Activated CD4-positive, alpha-beta memory T cell treated with anti-CD3 and anti-CD28 coated beads, Interleukin-2, amount 10 ng/mL, durations not matched to agents 7 days and 5 days (primary cell): ENCODE results near the gene RECQL. TPM values are rescaled to one million over a fixed set of nuclear protein-coding genes. Genes with fewer than 3 reads are reported as not detected.
A peak's percentile ranks its signal among the peaks of the same experiment; 100 is the strongest.

Experiments used
- CTCF ChIA-PET: fragments of 350-600 bp; sonication (Branson Sonifier 250); formaldehyde crosslinking; loops from one replicate; lab custom pipeline; 2021; ENCODE audit warnings: antibody characterized with exemption, inconsistent platforms; lab: Charles Lee
- POLR2A ChIA-PET: fragments of 350-600 bp; sonication (Branson Sonifier 250); formaldehyde crosslinking; loops from one replicate; lab custom pipeline; 2021; ENCODE audit warnings: antibody characterized with exemption; lab: Charles Lee
- DNase-seq: peaks from one replicate; pipeline ENCODE4 v3.0.0-alpha.2; 2020
- H3K27ac Mint-ChIP-seq: one replicate; pipeline ENCODE4 v1.8.0; 2021; ENCODE audit warnings: mild to moderate bottlenecking, mixed read lengths
- H3K27me3 Mint-ChIP-seq: one replicate; pipeline ENCODE4 v1.8.0; 2021; ENCODE audit warnings: mixed read lengths
- H3K36me3 Mint-ChIP-seq: one replicate; pipeline ENCODE4 v1.8.0; 2021; ENCODE audit warnings: low read depth, mixed read lengths
- H3K4me1 Mint-ChIP-seq: one replicate; pipeline ENCODE4 v1.8.0; 2021; ENCODE audit warnings: mixed read lengths
- H3K4me3 Mint-ChIP-seq: one replicate; pipeline ENCODE4 v1.8.0; 2021; ENCODE audit warnings: mild to moderate bottlenecking, mixed read lengths
- H3K9me3 Mint-ChIP-seq: one replicate; pipeline ENCODE4 v1.8.0; 2021; ENCODE audit warnings: mixed read lengths
- total RNA-seq, 2 experiments: library from RNA; stranded (reverse); gene quantifications; one replicate each; pipeline ENCODE4 v1.2.3, GENCODE V29; 2021

The RECQL gene
- total RNA-seq = 100 to 1,000 TPM in 1 of 2 experiments, 10 to 100 TPM in 1; 87.6 to 100 TPM

- Mint-ChIP-seq H3K4me1 (peaks cover 56% of the 10 kb centered on the region), H3K36me3 (peaks cover 36% of the 10 kb centered on the region), H3K4me3 (no peak within 1 kb of the TSS), H3K27me3 (no peaks in the 10 kb centered on the region), H3K27ac (no peak within 1 kb of the TSS), H3K9me3 (no peaks in the 10 kb centered on the region)
- CTCF ChIA-PET = interaction anchor here (0.6 to 2.4 kb wide), 7 partner anchors 10 to 179 kb away, joined by 3 to 11 read pairs (median 7); partner anchors contain the start of gene LDHB
- peak; percentile 93 for DNase-seq
- POLR2A ChIA-PET = interaction anchor here (0.7 to 3.8 kb wide), 38 partner anchors 9 to 1043 kb away, joined by 3 to 73 read pairs (median 5); partner anchors contain the start of genes C2CD5, LDHB, PYROXD1 and SPX
These were observed at the start of gene RECQL, which contains the start of gene GOLT1B for GRCh38 chr12:21501258-21502163. TSS of gene RECQL (minus strand) at chr12:21501635. CDS start at chr12:21499570, 2,065 bp downstream. TSS of gene GOLT1B (plus strand) at chr12:21501789. CDS start at chr12:21501924, 135 bp downstream.

- Mint-ChIP-seq H3K4me1 (no peaks in the 10 kb centered on the region), H3K27me3 (no peaks in the 10 kb centered on the region), H3K4me3 (no peak overlapping the region), H3K27ac (no peak overlapping the region), H3K9me3 (no peaks in the 10 kb centered on the region), H3K36me3 (no peaks in the 10 kb centered on the region)
- CTCF ChIA-PET = no interaction called here
- no peak for DNase-seq
- POLR2A ChIA-PET = no interaction called here
These were observed 46.0 kb upstream of the RECQL start for GRCh38 chr12:21547437-21547836.

GRCh38 chr12:21546716-21547115 lies 45.3 kb upstream of the RECQL start:
- Mint-ChIP-seq H3K4me3 (no peak overlapping the region), H3K4me1 (no peaks in the 10 kb centered on the region), H3K36me3 (no peaks in the 10 kb centered on the region), H3K27ac (no peak overlapping the region), H3K27me3 (no peaks in the 10 kb centered on the region), H3K9me3 (no peaks in the 10 kb centered on the region)
- POLR2A ChIA-PET = no interaction called here
- CTCF ChIA-PET = no interaction called here
- DNase-seq = no peak

GRCh38 chr12:21545557-21545956 lies 44.1 kb upstream of the RECQL start:
- H3K36me3 Mint-ChIP-seq = no peaks in the 10 kb centered on the region
- ChIA-PET POLR2A (no interaction called here), CTCF (no interaction called here)
- H3K4me1 Mint-ChIP-seq = no peaks in the 10 kb centered on the region
- DNase-seq = no peak
- H3K27me3 Mint-ChIP-seq = no peaks in the 10 kb centered on the region
- no peak overlapping the region for H3K4me3 Mint-ChIP-seq
- no peaks in the 10 kb centered on the region for H3K9me3 Mint-ChIP-seq
- no peak overlapping the region for H3K27ac Mint-ChIP-seq

- CTCF ChIA-PET = no interaction called here
These were observed 41.7 kb upstream of the RECQL start for GRCh38 chr12:21543151-21543550.

GRCh38 chr12:21542403-21542802 lies 41.0 kb upstream of the RECQL start:
- H3K27me3 Mint-ChIP-seq = no peaks in the 10 kb centered on the region
- H3K4me1 Mint-ChIP-seq = peaks cover 2% of the 10 kb centered on the region
- POLR2A ChIA-PET = interaction anchor here (0.7 to 1.2 kb wide), 2 partner anchors 41 to 125 kb away, joined by 3 to 5 read pairs; partner anchors contain the start of genes GOLT1B and RECQL

More at GRCh38 chr12:21543151-21543550, 41.7 kb upstream of the RECQL start:
- no peaks in the 10 kb centered on the region for H3K27me3 Mint-ChIP-seq
- no peak overlapping the region for H3K27ac Mint-ChIP-seq
- POLR2A ChIA-PET = no interaction called here
- no peaks in the 10 kb centered on the region for H3K9me3 Mint-ChIP-seq
- H3K4me1 Mint-ChIP-seq = peaks cover 2% of the 10 kb centered on the region
- H3K4me3 Mint-ChIP-seq = no peak overlapping the region
- no peak for DNase-seq
- H3K36me3 Mint-ChIP-seq = no peaks in the 10 kb centered on the region

GRCh38 chr12:21541773-21542172 lies 40.3 kb upstream of the RECQL start:
- H3K9me3 Mint-ChIP-seq = no peaks in the 10 kb centered on the region
- ChIA-PET CTCF (no interaction called here), POLR2A (interaction anchor here (0.7 to 1.2 kb wide), 2 partner anchors 41 to 125 kb away, joined by 3 to 5 read pairs; partner anchors contain the start of genes GOLT1B and RECQL)
- DNase-seq = no peak
- peaks cover 2% of the 10 kb centered on the region for H3K4me1 Mint-ChIP-seq
- no peaks in the 10 kb centered on the region for H3K36me3 Mint-ChIP-seq
- H3K27me3 Mint-ChIP-seq = no peaks in the 10 kb centered on the region
- no peak overlapping the region for H3K4me3 Mint-ChIP-seq
- H3K27ac Mint-ChIP-seq = no peak overlapping the region

More at GRCh38 chr12:21542403-21542802, 41.0 kb upstream of the RECQL start:
- DNase-seq = no peak
- Mint-ChIP-seq H3K9me3 (no peaks in the 10 kb centered on the region), H3K27ac (no peak overlapping the region), H3K36me3 (no peaks in the 10 kb centered on the region), H3K4me3 (no peak overlapping the region)
- CTCF ChIA-PET = no interaction called here

GRCh38 chr12:21539797-21540196 lies 38.4 kb upstream of the RECQL start:
- H3K4me1 Mint-ChIP-seq = peaks cover 2% of the 10 kb centered on the region
- H3K9me3 Mint-ChIP-seq = no peaks in the 10 kb centered on the region
- DNase-seq = no peak
- CTCF ChIA-PET = no interaction called here
- no peaks in the 10 kb centered on the region for H3K27me3 Mint-ChIP-seq
- POLR2A ChIA-PET = no interaction called here
- H3K4me3 Mint-ChIP-seq = no peak overlapping the region
- H3K27ac Mint-ChIP-seq = no peak overlapping the region
- H3K36me3 Mint-ChIP-seq = no peaks in the 10 kb centered on the region

GRCh38 chr12:21538061-21538653 lies 36.7 kb upstream of the RECQL start:
- Mint-ChIP-seq H3K9me3 (no peaks in the 10 kb centered on the region), H3K36me3 (no peaks in the 10 kb centered on the region), H3K4me1 (peaks cover 2% of the 10 kb centered on the region), H3K27ac (no peak overlapping the region), H3K27me3 (no peaks in the 10 kb centered on the region), H3K4me3 (no peak overlapping the region)
- DNase-seq = no peak
- POLR2A ChIA-PET = no interaction called here
- CTCF ChIA-PET = no interaction called here

GRCh38 chr12:21529456-21529855 lies 28.0 kb upstream of the RECQL start:
- H3K9me3 Mint-ChIP-seq = no peaks in the 10 kb centered on the region
- peaks cover 10% of the 10 kb centered on the region for H3K4me1 Mint-ChIP-seq
- no peak overlapping the region for H3K27ac Mint-ChIP-seq
- ChIA-PET POLR2A (no interaction called here), CTCF (no interaction called here)
- H3K27me3 Mint-ChIP-seq = peaks cover 21% of the 10 kb centered on the region
- no peaks in the 10 kb centered on the region for H3K36me3 Mint-ChIP-seq
- no peak for DNase-seq
- H3K4me3 Mint-ChIP-seq = no peak overlapping the region

GRCh38 chr12:21528953-21529352 lies 27.5 kb upstream of the RECQL start:
- ChIA-PET POLR2A (interaction anchor here (3.0 to 3.7 kb wide), 2 partner anchors 19 to 27 kb away, joined by 15 to 26 read pairs; partner anchors contain the start of genes GOLT1B and RECQL), CTCF (no interaction called here)
- no peaks in the 10 kb centered on the region for H3K36me3 Mint-ChIP-seq
- peaks cover 3% of the 10 kb centered on the region for H3K9me3 Mint-ChIP-seq
- no peak overlapping the region for H3K27ac Mint-ChIP-seq
- peaks cover 21% of the 10 kb centered on the region for H3K27me3 Mint-ChIP-seq
- peaks cover 10% of the 10 kb centered on the region for H3K4me1 Mint-ChIP-seq
- no peak for DNase-seq
- H3K4me3 Mint-ChIP-seq = no peak overlapping the region

GRCh38 chr12:21527451-21528180 lies 26.2 kb upstream of the RECQL start:
- H3K4me3 Mint-ChIP-seq = peak overlapping the region; percentile 70
- peaks cover 21% of the 10 kb centered on the region for H3K27me3 Mint-ChIP-seq
- H3K36me3 Mint-ChIP-seq = no peaks in the 10 kb centered on the region
- peaks cover 10% of the 10 kb centered on the region for H3K4me1 Mint-ChIP-seq
- DNase-seq = peak; percentile 72
- peaks cover 3% of the 10 kb centered on the region for H3K9me3 Mint-ChIP-seq
- POLR2A ChIA-PET = interaction anchor here (0.7 to 3.7 kb wide), 8 partner anchors 9 to 129 kb away, joined by 3 to 26 read pairs (median 3); partner anchors contain the start of genes GOLT1B, LDHB, PYROXD1 and RECQL
- H3K27ac Mint-ChIP-seq = no peak overlapping the region
- CTCF ChIA-PET = interaction anchor here (1.0 to 1.8 kb wide), 3 partner anchors 140 to 279 kb away, joined by 3 to 7 read pairs (median 3); no protein-coding TSS in a partner anchor
